Measurements from ENCODE around the gene CLASRP.

CLASRP gene

DNA sequence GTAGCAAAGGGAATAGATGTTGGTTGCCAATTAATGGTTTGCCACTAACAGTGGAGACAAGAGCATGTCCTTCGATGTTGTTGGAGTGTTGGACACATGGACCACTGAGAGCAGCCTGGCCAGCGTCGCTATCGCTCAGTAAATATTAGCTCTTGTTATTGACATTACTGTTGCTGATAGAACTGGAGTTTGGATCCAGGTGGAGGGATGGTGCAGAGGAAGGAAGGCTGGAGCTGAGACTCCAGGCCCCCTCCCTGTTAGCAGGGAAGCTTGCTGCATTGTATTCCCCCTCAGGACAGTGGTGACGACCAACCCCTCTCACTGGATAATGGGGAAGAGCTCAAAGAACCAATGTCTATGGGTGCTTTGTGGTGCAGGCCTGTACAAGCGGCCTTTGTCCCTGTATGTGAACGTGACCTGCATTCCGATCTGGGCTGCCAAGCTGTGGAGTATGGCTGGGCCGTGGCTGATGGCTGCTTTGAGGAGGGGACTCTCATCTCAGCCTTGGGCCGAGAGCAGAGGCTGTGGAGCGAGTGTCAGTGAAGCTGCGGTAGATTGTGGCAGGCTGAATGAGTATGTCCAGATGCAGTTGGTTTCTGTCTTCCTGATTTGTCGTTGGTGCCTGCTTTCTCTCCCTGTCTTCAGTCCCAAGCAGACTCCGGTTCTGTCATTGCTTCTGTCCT is 7.0 kb downstream of the CLASRP start:
- H3K27ac ChIP-seq (ENCODE audit: low read depth, low read length) = no peak overlapping the region
- H2AFZ ChIP-seq (ENCODE audit: low read length, unreplicated experiment) = no peak overlapping the region
- H3K27me3 ChIP-seq (ENCODE audit: insufficient read depth, low read length) = no peaks in the 10 kb centered on the region
- H3K4me1 ChIP-seq (ENCODE audit: control insufficient read depth, insufficient read depth, low read length, unreplicated experiment) = no peaks in the 10 kb centered on the region
- peaks cover 64% of the 10 kb centered on the region for H3K79me2 ChIP-seq (ENCODE audit: control insufficient read depth, insufficient read depth, low read length, unreplicated experiment)
- 0 out of 2 replicates have a peak, but pooled peaks cover 3% of the 10 kb centered on the region for H3K36me3 ChIP-seq (ENCODE audit: insufficient read depth, low read length)
- no peak overlapping the region for H3K4me3 ChIP-seq (ENCODE audit: low read depth, low read length)

DNA sequence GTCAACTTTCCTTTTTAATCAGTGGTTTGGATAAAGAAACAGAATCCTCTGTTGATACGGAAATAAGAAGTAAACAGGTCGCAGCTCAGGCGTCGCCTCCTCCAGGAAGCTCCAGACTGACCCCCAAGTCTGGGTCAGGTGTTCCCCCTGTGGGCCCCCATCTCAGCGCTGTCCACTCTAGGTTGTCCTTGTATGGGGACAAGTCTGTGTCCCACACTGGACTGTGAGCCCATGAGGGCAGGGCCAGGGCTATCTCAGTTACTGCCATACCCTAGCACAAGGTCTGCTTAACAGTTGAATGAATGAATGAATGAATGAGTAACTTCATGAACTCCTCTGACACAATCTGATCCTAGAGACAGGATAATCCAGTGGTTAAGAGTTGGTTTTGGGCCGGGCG is 7.5 kb downstream of the CLASRP start:
- H2AFZ ChIP-seq (ENCODE audit: low read length, unreplicated experiment) = no peak overlapping the region
- H3K36me3 ChIP-seq (ENCODE audit: insufficient read depth, low read length) = 0 out of 2 replicates have a peak, but pooled peaks cover 3% of the 10 kb centered on the region
- no peak overlapping the region for H3K27ac ChIP-seq (ENCODE audit: low read depth, low read length)
- no peaks in the 10 kb centered on the region for H3K27me3 ChIP-seq (ENCODE audit: insufficient read depth, low read length)
- H3K4me1 ChIP-seq (ENCODE audit: control insufficient read depth, insufficient read depth, low read length, unreplicated experiment) = no peaks in the 10 kb centered on the region
- no peak overlapping the region for H3K4me3 ChIP-seq (ENCODE audit: low read depth, low read length)
- peaks cover 64% of the 10 kb centered on the region for H3K79me2 ChIP-seq (ENCODE audit: control insufficient read depth, insufficient read depth, low read length, unreplicated experiment)

DNA sequence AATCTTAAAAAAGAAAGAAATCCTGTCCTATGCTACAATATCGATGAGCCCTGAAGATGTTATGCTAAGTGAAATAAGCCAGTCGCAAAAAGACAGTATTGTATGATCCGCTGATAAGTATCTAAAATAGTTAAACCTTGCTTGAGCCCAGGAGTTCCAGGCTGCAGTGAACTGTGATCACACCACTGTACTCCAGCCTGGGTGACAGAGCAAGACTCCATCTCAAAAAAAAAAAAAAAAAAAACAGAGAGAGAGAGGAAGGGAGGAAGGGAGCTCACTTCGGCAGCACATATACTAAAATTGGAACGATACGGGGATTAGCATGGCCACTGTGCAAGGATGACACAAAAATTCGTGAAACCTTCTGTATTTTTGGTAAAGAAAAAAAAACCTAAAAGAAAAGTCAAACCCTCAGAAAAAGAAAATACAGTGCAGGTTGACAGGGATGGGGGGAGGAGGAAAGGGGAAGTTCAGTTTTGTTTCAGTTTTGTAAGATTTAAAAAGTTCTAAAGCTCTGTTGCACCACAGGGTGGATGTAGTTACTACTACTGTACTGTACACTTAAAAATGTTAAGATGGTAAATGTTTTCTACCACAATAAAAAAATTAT is 8.4 kb downstream of the CLASRP start:
- Histone ChIP-seq H3K36me3 (ENCODE audit: insufficient read depth, low read length) (no peaks in the 10 kb centered on the region), H3K79me2 (ENCODE audit: control insufficient read depth, insufficient read depth, low read length, unreplicated experiment) (peaks cover 56% of the 10 kb centered on the region), H3K4me1 (ENCODE audit: control insufficient read depth, insufficient read depth, low read length, unreplicated experiment) (no peaks in the 10 kb centered on the region), H3K27ac (ENCODE audit: low read depth, low read length) (no peak overlapping the region), H2AFZ (ENCODE audit: low read length, unreplicated experiment) (no peak overlapping the region), H3K4me3 (ENCODE audit: low read depth, low read length) (no peak overlapping the region), H3K27me3 (ENCODE audit: insufficient read depth, low read length) (no peaks in the 10 kb centered on the region)

DNA sequence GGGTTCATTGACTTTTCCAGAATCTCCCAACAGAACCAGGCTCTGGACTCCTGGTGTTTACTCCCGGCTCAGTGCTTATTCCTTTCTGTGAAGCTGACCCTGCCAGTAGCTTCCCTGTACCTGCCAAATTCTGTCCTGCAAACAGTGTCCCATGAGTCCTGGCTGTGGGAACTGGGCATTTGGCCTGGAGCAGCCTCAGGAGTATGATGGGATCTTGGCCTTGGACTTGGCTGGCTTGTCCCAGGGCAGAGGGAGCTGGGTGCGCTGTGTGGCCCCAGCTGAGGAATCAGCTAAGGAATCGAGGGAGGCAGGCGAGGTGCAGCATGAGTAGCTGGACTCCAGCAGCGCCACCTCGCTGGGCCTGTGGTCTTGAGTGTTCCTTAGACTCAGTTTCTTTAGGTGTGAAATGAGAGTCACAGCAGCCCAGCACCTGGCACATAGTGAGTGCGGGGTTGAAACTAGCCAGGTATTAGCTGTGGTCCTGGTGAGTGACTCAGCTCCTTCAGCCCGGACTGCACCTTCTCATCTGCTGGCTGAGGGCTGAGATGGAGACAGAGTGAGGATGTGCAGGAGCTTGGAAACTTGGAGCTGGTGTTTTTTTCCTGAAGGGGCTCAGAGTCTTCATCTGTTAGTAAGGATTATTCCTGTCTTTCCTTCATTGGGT is 10.4 kb downstream of the CLASRP start:
- Histone ChIP-seq H3K27ac (ENCODE audit: low read depth, low read length) (no peak overlapping the region), H3K4me3 (ENCODE audit: low read depth, low read length) (no peak overlapping the region), H2AFZ (ENCODE audit: low read length, unreplicated experiment) (no peak overlapping the region), H3K36me3 (ENCODE audit: insufficient read depth, low read length) (no peaks in the 10 kb centered on the region), H3K79me2 (ENCODE audit: control insufficient read depth, insufficient read depth, low read length, unreplicated experiment) (peaks cover 48% of the 10 kb centered on the region), H3K4me1 (ENCODE audit: control insufficient read depth, insufficient read depth, low read length, unreplicated experiment) (no peaks in the 10 kb centered on the region), H3K27me3 (ENCODE audit: insufficient read depth, low read length) (no peaks in the 10 kb centered on the region)

DNA sequence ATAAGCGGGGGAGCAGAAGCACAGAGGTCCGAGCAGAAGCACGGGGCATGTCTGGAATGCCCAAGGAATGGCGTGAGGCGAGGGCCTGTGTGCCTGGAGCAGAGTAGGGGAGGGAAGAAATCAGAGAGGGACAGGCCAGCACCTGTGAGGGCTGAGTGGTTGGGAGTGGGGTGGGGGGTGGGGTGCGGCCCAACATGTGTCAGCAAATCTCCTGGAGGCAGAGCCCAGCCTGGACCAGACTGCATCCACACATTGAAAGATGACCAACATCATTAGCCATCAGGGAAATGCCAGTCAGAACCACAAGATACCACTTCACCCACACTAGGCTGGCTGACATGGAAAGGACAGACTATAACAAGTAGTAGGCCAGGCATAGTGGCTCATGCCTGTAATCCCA is 11.2 kb downstream of the CLASRP start:
- Histone ChIP-seq H3K79me2 (ENCODE audit: control insufficient read depth, insufficient read depth, low read length, unreplicated experiment) (peaks cover 40% of the 10 kb centered on the region), H2AFZ (ENCODE audit: low read length, unreplicated experiment) (no peak overlapping the region), H3K4me1 (ENCODE audit: control insufficient read depth, insufficient read depth, low read length, unreplicated experiment) (no peaks in the 10 kb centered on the region), H3K27me3 (ENCODE audit: insufficient read depth, low read length) (no peaks in the 10 kb centered on the region), H3K4me3 (ENCODE audit: low read depth, low read length) (no peak overlapping the region), H3K36me3 (ENCODE audit: insufficient read depth, low read length) (no peaks in the 10 kb centered on the region), H3K27ac (ENCODE audit: low read depth, low read length) (no peak overlapping the region)

DNA sequence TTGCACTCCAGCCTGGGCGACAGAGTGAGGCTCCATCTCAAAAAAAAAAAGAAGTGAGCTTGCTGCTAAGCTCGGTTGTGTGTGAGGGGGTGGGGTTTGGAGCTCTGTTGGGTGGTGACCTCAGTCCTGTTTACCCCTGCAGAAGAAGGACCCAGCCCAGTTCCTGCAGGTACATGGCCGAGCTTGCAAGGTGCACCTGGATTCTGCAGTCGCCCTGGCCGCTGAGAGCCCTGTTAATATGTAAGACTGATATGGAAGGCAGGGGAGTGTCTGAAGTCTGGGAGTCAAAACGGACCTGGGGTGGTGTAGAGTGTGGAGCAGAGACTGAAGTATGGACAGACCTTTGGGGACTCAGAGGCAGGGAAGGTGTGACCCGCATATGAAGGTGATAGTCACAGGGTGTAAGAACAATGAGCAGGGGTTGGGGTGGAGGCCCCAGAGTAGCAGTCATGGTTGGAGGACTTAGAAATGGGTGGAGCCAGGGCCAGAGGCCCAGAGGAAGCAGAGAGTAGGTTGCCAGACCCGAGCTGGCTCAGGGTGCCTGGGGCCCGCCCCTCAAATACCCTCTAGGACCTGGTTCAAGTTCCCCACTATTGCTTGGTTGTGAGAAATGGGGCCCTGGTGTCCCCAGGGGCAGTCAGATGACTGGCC is 13.2 kb downstream of the CLASRP start:
- peaks cover 21% of the 10 kb centered on the region for H3K79me2 ChIP-seq (ENCODE audit: control insufficient read depth, insufficient read depth, low read length, unreplicated experiment)
- no peak overlapping the region for H2AFZ ChIP-seq (ENCODE audit: low read length, unreplicated experiment)
- no peaks in the 10 kb centered on the region for H3K27me3 ChIP-seq (ENCODE audit: insufficient read depth, low read length)
- H3K36me3 ChIP-seq (ENCODE audit: insufficient read depth, low read length) = no peaks in the 10 kb centered on the region
- no peak overlapping the region for H3K4me3 ChIP-seq (ENCODE audit: low read depth, low read length)
- no peak overlapping the region for H3K27ac ChIP-seq (ENCODE audit: low read depth, low read length)
- H3K4me1 ChIP-seq (ENCODE audit: control insufficient read depth, insufficient read depth, low read length, unreplicated experiment) = no peaks in the 10 kb centered on the region

DNA sequence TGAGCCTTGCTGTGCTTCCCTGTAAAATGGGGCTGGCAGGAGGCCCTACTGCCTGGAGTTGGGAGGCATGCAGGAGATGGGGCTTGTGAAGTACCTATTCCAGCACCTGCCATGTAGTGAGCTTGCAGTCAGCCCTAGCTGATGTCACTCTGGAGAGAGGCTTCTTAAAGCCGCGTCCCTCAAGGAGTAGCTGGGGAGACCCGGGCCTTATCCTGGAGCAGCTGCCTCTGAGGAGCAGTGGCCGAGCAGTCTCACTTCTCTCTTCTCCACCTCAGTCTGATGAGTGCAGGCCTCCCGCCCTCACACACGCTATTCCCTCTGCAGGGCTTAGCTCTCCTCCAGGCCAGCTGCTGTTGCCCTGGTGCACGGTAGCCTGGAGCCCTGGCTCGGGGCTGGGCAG is 18.0 kb downstream of the CLASRP start:
- Histone ChIP-seq H2AFZ (ENCODE audit: low read length, unreplicated experiment) (no peak overlapping the region), H3K4me3 (ENCODE audit: low read depth, low read length) (no peak overlapping the region), H3K4me1 (ENCODE audit: control insufficient read depth, insufficient read depth, low read length, unreplicated experiment) (peaks cover 6% of the 10 kb centered on the region), H3K36me3 (ENCODE audit: insufficient read depth, low read length) (no peaks in the 10 kb centered on the region; the same call in 1 of the 2 replicates), H3K27me3 (ENCODE audit: insufficient read depth, low read length) (no peaks in the 10 kb centered on the region), H3K79me2 (ENCODE audit: control insufficient read depth, insufficient read depth, low read length, unreplicated experiment) (no peaks in the 10 kb centered on the region), H3K27ac (ENCODE audit: low read depth, low read length) (no peak overlapping the region)

DNA sequence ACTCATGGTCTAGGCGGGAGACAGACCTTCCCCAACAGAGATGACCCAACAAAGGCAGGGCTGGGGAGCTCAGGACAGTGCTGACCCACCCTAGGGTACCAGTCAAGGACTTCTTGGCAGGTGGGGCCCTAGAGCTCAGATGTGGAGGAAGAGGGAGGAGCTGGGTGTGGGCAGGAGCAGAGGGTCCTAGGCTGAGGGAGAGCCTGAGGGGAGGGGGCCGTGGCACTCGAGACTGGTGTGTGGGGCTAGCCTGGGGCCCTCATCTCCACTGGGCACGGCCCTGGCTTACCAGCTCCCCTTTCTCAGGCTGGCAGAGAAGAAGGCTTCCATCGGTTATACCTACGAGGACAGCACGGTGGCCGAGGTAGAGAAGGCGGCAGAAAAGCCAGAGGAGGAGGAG is 18.6 kb downstream of the CLASRP start:
- peaks cover 6% of the 10 kb centered on the region for H3K4me1 ChIP-seq (ENCODE audit: control insufficient read depth, insufficient read depth, low read length, unreplicated experiment)
- no peaks in the 10 kb centered on the region; the same call in 1 of the 2 replicates for H3K36me3 ChIP-seq (ENCODE audit: insufficient read depth, low read length)
- no peak overlapping the region for H3K4me3 ChIP-seq (ENCODE audit: low read depth, low read length)
- no peak overlapping the region for H2AFZ ChIP-seq (ENCODE audit: low read length, unreplicated experiment)
- H3K79me2 ChIP-seq (ENCODE audit: control insufficient read depth, insufficient read depth, low read length, unreplicated experiment) = no peaks in the 10 kb centered on the region
- H3K27me3 ChIP-seq (ENCODE audit: insufficient read depth, low read length) = no peaks in the 10 kb centered on the region
- no peak overlapping the region for H3K27ac ChIP-seq (ENCODE audit: low read depth, low read length)

DNA sequence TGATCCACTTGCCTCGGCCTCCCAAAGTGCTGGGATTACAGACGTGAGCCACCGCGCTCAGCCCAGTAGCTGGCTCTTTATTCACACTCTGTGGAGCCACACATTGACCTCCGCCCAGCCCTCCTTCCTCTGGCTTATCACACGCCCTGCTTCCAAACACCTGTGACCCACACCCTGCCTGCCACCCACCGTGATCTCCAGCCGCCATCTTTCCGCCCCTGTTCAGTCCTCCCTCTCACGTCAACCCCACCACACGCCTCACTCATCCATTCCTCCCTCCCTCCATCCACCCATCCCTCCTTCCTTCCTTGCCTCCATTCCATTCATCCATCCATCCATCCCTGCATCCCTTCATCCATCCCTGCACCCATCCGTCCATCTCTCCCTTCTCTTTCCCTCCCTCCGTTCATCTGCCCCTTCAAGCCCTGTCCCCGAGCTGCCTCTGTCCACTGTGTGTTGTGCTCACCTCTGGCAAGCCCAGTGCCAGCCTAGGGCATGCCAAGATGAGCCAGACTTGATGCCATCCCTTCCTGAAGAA is 19.8 kb downstream of the CLASRP start:
- Histone ChIP-seq H3K4me3 (ENCODE audit: low read depth, low read length) (no peak overlapping the region), H3K79me2 (ENCODE audit: control insufficient read depth, insufficient read depth, low read length, unreplicated experiment) (no peaks in the 10 kb centered on the region), H3K27ac (ENCODE audit: low read depth, low read length) (no peak overlapping the region), H3K36me3 (ENCODE audit: insufficient read depth, low read length) (no peaks in the 10 kb centered on the region; the same call in 1 of the 2 replicates), H2AFZ (ENCODE audit: low read length, unreplicated experiment) (no peak overlapping the region), H3K27me3 (ENCODE audit: insufficient read depth, low read length) (no peaks in the 10 kb centered on the region), H3K4me1 (ENCODE audit: control insufficient read depth, insufficient read depth, low read length, unreplicated experiment) (peaks cover 6% of the 10 kb centered on the region)

DNA sequence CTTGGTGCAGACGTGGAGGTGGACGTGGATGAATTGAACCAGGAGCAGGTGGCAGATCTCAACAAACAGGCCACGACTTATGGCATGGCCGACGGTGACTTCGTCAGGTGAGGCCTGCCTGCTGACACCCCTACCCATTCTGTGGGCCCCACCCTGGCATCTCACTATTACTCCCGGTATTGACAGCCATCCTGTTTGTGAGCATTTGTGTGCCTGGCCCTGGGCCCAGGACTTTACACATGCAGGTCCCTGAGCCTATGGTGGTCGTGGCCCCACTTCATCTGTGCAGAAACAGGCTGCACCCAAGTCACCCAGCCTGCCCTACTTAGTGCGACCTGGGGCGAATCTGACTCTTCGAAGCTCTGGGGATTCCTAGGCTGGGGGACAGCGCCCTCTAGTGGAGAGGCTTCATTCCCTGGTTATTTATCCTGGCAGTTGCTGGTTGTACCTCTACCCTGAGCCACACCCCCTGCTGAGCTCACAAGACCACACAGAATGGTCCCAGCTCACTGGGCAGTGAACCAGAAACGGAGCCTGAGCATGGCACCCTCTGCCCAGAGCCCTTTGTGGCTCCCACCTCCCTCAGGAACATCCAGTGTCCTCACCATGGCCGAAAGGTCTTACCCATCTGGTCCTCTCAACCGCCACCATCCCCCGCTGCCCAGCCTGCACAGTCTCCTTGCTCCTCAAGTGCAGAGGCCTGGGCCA is 20.6 kb downstream of the CLASRP start:
- no peak overlapping the region for H3K4me3 ChIP-seq (ENCODE audit: low read depth, low read length)
- no peaks in the 10 kb centered on the region for H3K27me3 ChIP-seq (ENCODE audit: insufficient read depth, low read length)
- H3K27ac ChIP-seq (ENCODE audit: low read depth, low read length) = no peak overlapping the region
- H3K79me2 ChIP-seq (ENCODE audit: control insufficient read depth, insufficient read depth, low read length, unreplicated experiment) = no peaks in the 10 kb centered on the region
- H2AFZ ChIP-seq (ENCODE audit: low read length, unreplicated experiment) = no peak overlapping the region
- no peaks in the 10 kb centered on the region; the same call in 1 of the 2 replicates for H3K36me3 ChIP-seq (ENCODE audit: insufficient read depth, low read length)
- peaks cover 6% of the 10 kb centered on the region for H3K4me1 ChIP-seq (ENCODE audit: control insufficient read depth, insufficient read depth, low read length, unreplicated experiment)

Measured in ACC112 (cell line).